Measurements from ENCODE around the gene BABAM2. TPM values are rescaled to one million over a fixed set of nuclear protein-coding genes. Genes with fewer than 3 reads are reported as not detected.
A peak's percentile ranks its signal among the peaks of the same experiment; 100 is the strongest.

Gene BABAM2
- total RNA-seq, 1 donor: 42.0 TPM

GRCh38 chr2:28276807-28277206 is 386.3 kb downstream of the BABAM2 start:
- no peak for DNase-seq (ENCODE audit: insufficient read length, low spot score, missing footprints)
- no peak overlapping the region for H2AFZ ChIP-seq (ENCODE audit: low read length)
- H3K27ac ChIP-seq (ENCODE audit: low read depth, low read length): peak overlapping the region; percentile 91
- H3K36me3 ChIP-seq (ENCODE audit: insufficient read depth, low read length): no peaks in the 10 kb centered on the region
- H4K20me1 ChIP-seq (ENCODE audit: insufficient read depth, low read length): no peaks in the 10 kb centered on the region
- peaks cover 33% of the 10 kb centered on the region for H3K4me1 ChIP-seq (ENCODE audit: insufficient read depth, low read length)
- no peaks in the 10 kb centered on the region for H3K9me3 ChIP-seq (ENCODE audit: low read depth, low read length)
- no peak overlapping the region for H3K4me3 ChIP-seq (ENCODE audit: insufficient read depth, low read length)
- TF ChIP-seq, protein P1, sequence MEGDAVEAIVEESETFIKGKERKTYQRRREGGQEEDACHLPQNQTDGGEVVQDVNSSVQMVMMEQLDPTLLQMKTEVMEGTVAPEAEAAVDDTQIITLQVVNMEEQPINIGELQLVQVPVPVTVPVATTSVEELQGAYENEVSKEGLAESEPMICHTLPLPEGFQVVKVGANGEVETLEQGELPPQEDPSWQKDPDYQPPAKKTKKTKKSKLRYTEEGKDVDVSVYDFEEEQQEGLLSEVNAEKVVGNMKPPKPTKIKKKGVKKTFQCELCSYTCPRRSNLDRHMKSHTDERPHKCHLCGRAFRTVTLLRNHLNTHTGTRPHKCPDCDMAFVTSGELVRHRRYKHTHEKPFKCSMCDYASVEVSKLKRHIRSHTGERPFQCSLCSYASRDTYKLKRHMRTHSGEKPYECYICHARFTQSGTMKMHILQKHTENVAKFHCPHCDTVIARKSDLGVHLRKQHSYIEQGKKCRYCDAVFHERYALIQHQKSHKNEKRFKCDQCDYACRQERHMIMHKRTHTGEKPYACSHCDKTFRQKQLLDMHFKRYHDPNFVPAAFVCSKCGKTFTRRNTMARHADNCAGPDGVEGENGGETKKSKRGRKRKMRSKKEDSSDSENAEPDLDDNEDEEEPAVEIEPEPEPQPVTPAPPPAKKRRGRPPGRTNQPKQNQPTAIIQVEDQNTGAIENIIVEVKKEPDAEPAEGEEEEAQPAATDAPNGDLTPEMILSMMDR (IDR thresholded peaks at IDR 0.05; ENCODE audit: extremely low read depth, low read depth, low read length): no peak
- no peaks in the 10 kb centered on the region for H3K79me2 ChIP-seq (ENCODE audit: insufficient read depth, low read length)
- H3K27me3 ChIP-seq (ENCODE audit: insufficient read depth, low read length): no peaks in the 10 kb centered on the region
- H3K4me2 ChIP-seq (ENCODE audit: insufficient read depth, low read length): peak overlapping the region; percentile 47

GRCh38 chr2:28277466-28277865 is 386.9 kb downstream of the BABAM2 start:
- Histone ChIP-seq H3K4me1 (ENCODE audit: insufficient read depth, low read length) (peaks cover 26% of the 10 kb centered on the region), H3K27me3 (ENCODE audit: insufficient read depth, low read length) (no peaks in the 10 kb centered on the region), H3K27ac (ENCODE audit: low read depth, low read length) (peak overlapping the region; percentile 91), H3K79me2 (ENCODE audit: insufficient read depth, low read length) (no peaks in the 10 kb centered on the region), H3K9me3 (ENCODE audit: low read depth, low read length) (no peaks in the 10 kb centered on the region), H3K4me2 (ENCODE audit: insufficient read depth, low read length) (no peak overlapping the region), H4K20me1 (ENCODE audit: insufficient read depth, low read length) (no peaks in the 10 kb centered on the region), H3K36me3 (ENCODE audit: insufficient read depth, low read length) (no peaks in the 10 kb centered on the region), H2AFZ (ENCODE audit: low read length) (no peak overlapping the region), H3K4me3 (ENCODE audit: insufficient read depth, low read length) (no peak overlapping the region)
- DNase-seq (ENCODE audit: insufficient read length, low spot score, missing footprints): no peak
- TF ChIP-seq, protein P1 (IDR thresholded peaks at IDR 0.05; ENCODE audit: extremely low read depth, low read depth, low read length): no peak

GRCh38 chr2:28279371-28279770 is 388.8 kb downstream of the BABAM2 start:
- H3K27ac ChIP-seq (ENCODE audit: low read depth, low read length): no peak overlapping the region
- no peaks in the 10 kb centered on the region for H4K20me1 ChIP-seq (ENCODE audit: insufficient read depth, low read length)
- no peaks in the 10 kb centered on the region for H3K9me3 ChIP-seq (ENCODE audit: low read depth, low read length)
- no peaks in the 10 kb centered on the region for H3K36me3 ChIP-seq (ENCODE audit: insufficient read depth, low read length)
- H2AFZ ChIP-seq (ENCODE audit: low read length): no peak overlapping the region
- H3K4me2 ChIP-seq (ENCODE audit: insufficient read depth, low read length): no peak overlapping the region
- TF ChIP-seq, protein P1 (IDR thresholded peaks at IDR 0.05; ENCODE audit: extremely low read depth, low read depth, low read length): no peak
- H3K4me3 ChIP-seq (ENCODE audit: insufficient read depth, low read length): no peak overlapping the region
- DNase-seq (ENCODE audit: insufficient read length, low spot score, missing footprints): no peak
- H3K27me3 ChIP-seq (ENCODE audit: insufficient read depth, low read length): no peaks in the 10 kb centered on the region
- H3K4me1 ChIP-seq (ENCODE audit: insufficient read depth, low read length): peaks cover 24% of the 10 kb centered on the region
- H3K79me2 ChIP-seq (ENCODE audit: insufficient read depth, low read length): no peaks in the 10 kb centered on the region

DNA sequence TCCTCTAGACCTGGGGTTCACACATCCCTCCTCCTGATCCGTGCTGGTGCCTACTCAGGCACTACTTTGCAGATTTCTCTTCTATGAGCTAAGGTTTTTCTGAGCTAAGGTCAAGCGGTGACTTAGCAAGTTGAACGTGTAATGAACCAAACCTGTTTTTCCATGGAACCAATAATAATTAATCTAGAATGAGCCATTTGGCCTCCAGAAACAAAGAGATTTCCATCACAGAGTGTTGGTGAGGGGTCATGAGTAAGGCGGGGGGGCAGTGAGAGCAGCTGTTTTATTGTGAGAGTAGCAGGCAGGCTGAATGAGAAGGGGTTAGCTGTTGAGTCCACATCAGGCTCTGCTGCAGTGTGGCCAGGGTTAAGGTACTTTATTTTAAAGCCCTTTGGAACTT is 390.1 kb downstream of the BABAM2 start:
- Histone ChIP-seq H3K36me3 (ENCODE audit: insufficient read depth, low read length) (no peaks in the 10 kb centered on the region), H4K20me1 (ENCODE audit: insufficient read depth, low read length) (no peaks in the 10 kb centered on the region), H2AFZ (ENCODE audit: low read length) (no peak overlapping the region), H3K4me3 (ENCODE audit: insufficient read depth, low read length) (no peak overlapping the region), H3K27ac (ENCODE audit: low read depth, low read length) (no peak overlapping the region), H3K4me1 (ENCODE audit: insufficient read depth, low read length) (peaks cover 12% of the 10 kb centered on the region), H3K4me2 (ENCODE audit: insufficient read depth, low read length) (no peak overlapping the region), H3K9me3 (ENCODE audit: low read depth, low read length) (no peaks in the 10 kb centered on the region), H3K27me3 (ENCODE audit: insufficient read depth, low read length) (no peaks in the 10 kb centered on the region), H3K79me2 (ENCODE audit: insufficient read depth, low read length) (no peaks in the 10 kb centered on the region)
- DNase-seq (ENCODE audit: insufficient read length, low spot score, missing footprints): no peak
- TF ChIP-seq, protein P1 (IDR thresholded peaks at IDR 0.05; ENCODE audit: extremely low read depth, low read depth, low read length): no peak

Data from osteoblast (primary cell).